GM18873 (cell line): ENCODE results near the gene SLC12A7.
"Not testable (repeated sequence)": the region's sequence is repeated elsewhere in the genome, so short reads cannot be mapped to it uniquely, and the experiment has no call there.

ENCODE experiments used
- ATAC-seq: cut with Tn5 transposase; IDR thresholded peaks from one replicate; pipeline ENCODE4 v1.9.1; 2021; ENCODE audit warnings: mild to moderate bottlenecking, moderate library complexity, moderate number of reproducible peaks; ENCODE audit not compliant: unreplicated experiment, low FRiP score

The SLC12A7 gene

DNA sequence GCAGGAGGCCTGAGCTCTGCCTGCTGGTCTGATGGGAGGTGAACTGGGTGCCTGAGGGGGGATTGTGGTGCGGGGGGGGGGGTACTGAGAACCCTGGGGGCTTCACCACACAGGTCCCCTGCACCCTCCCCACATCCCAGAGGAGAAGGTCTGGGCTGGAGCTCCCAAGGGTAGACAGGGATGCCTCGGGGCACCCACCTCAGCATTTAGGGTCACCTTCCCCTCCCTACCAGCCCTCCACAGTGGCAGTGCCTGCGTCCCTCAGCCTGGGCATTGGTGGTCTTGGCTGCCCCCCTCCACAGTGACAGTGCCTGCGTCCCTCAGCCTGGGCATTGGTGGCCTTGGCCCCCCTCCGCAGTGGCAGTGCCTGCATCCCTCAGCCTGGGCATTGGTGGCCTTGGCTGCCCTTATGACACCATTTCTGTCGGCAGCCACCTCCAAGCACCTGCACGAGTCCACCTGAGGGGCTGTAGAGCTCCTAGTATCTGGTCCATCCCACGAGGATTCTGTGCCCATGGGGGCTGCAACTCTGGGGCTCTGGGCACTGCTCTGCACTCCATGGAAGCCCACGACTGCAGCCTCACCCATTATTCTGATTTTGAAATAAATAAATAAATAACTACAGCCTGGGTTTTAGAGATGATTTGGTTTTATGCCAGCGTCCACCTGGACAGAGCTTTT lies 81.8 kb downstream of the SLC12A7 start:
- ATAC-seq = no peak

GRCh38 chr5:1029282-1029944 lies 82.5 kb downstream of the SLC12A7 start:
- ATAC-seq = no peak

DNA sequence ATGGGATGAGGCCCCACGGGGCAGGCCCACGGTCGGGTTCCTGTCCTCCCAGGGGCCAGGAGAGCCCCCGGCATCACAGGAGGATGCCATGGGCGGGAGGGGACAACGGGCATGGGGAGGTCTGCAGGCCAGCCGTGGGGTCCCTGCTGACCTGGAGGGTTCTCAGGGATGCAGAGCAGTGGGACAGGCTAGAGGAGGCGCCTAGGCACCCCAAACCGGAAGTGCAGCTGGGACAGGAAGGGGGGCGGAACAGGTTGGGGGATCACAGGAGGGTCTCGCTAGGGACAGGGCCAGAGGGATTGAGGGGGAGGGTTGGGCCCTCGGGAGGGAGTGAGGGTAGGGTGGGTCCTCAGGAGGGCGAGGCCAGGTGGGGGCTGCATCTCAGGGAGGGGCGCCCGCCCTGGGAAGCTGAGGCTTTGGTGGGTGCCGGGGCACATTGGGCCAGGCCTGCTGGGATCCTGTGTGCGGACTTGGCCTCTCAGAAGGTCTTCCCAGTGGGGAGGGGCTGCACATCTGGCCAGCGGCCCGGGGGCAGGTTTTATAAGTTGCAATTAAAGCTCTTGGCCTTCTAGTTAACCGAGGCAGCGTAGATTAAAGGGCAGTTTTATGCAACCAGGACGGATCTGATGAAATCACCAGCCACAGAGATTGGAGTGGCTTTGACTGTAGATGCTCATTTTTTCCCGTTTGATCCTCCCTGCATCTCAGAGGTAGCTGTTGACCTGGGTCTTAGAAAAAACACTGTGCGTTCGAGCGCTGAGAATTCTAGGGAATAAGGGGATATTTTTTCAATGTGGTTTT lies 83.2 kb downstream of the SLC12A7 start:
- no peak for ATAC-seq

DNA sequence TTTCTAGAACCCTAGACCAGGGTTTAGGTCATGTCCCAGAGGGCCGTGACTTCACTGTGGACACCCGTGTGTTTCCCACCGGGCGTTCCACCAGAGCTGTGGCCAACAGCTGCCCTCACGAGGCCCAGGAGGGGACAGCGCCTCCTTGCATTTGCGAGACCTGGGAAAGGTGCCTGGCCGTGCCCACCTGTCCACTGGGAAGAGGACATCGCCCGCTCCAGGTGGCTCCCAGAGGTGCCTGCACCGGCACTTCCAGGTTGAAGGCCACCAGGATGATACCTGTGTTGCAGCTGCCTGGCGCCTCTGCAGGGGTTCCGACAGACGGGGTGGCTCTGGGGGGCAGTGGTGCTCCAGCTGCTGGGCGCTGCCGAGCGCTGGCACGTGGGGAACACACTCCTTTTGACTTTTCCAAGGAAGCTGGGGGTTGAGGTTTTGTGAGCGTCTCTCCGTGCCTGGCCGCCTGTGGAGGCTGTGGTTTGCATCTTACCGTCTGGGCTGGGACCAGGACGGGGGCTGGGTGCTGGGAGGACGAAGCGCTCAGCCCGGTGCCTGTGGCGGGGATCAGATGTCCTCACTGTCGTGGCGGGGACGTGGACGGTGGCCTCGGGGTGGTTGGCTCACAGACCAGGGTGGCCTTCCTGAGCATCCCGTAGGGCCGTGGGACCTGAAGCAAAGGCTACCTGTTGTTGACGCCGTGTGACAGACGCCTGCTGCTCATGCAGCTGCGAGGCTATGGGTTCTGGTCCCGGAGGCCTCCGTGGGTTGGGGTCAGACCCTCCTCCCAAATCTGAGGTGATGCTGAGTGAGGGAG lies 84.0 kb downstream of the SLC12A7 start:
- no peak for ATAC-seq

DNA sequence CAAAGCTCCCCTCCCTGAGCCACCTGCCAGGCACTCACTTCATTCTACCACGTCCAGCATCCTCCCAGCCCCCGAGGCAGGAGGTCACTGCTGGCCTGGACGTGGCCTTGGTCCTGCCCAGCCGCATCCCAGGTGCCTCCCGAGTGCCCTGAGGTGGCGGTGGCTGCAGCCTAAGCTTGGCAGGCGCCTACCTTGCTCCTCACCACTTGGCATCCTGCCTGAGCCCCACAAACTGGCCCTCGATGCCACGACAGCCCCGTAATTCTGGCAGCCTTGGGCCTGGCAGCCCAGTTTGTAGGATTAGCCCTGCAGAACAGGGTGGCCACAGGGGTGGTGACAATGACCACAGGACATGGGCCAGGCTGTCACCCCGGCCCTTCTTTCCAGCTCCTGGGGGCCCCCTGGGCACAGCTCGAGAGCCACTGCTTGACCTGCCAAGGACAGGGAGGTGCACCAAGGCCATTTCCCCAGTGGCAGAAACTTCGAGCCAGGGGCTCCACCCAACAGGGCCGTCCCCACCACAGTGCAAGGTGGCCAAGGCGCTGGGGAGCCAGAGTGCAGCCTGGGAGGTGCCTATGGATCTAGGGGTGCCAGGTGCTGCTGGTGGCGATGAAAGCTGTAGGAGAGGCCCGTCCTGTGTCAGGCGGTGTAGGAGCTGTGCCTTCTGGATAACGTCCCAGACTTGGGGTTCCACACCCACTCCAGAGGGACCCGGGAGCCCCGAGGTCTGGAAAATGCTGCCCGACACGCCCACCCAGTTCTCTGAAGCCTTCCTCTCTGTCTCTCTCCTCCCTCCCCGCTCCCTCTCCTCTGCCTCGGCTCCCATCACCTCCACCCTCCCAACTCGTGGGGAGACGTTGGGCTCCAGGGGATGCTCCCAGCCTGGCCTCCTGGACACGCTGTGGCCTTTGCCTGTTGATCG lies 84.9 kb downstream of the SLC12A7 start:
- no peak for ATAC-seq

- ATAC-seq = not testable (repeated sequence)
Observed at GRCh38 chr5:1021969-1022336, 89.9 kb downstream of the SLC12A7 start.

DNA sequence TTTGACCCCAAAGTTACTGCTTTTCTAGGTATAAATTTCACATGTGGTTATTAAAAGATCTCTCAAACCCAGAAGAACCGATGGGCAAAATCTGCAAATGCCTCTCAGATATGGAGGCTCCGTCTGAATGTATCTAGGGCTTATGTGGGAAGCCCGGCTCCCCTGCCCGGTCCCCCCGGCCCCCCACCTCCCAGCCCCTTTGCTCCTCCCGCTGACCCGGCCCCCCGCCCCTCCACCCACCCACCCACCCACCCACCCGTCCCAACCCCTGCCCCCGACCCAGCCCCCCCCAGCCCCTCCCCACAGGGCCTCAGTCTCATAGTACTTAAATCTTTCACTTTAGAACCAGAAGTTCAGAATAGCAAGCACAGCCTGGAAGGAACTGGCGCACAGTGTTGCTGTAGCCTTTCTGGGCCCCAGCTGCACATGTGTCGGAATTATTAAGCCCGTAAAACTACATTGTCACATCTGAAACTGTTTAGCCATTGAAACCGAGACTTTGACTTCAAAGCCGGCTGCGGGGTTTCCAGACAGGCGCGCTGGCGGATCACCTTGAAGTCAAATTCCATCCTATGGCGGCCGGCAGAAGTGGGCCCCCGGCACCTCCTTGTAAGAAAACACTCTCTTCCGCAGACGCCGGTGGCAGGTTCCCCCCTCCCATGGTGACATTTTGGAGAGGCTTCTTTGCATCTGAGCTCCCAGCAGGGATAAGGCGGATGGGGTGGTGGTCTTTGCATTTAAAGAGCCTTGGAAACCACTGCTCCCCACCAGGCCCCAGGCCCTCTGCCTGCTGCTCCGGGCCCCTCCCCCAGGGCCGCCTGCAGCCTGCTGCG lies 90.5 kb downstream of the SLC12A7 start:
- ATAC-seq = no peak

DNA sequence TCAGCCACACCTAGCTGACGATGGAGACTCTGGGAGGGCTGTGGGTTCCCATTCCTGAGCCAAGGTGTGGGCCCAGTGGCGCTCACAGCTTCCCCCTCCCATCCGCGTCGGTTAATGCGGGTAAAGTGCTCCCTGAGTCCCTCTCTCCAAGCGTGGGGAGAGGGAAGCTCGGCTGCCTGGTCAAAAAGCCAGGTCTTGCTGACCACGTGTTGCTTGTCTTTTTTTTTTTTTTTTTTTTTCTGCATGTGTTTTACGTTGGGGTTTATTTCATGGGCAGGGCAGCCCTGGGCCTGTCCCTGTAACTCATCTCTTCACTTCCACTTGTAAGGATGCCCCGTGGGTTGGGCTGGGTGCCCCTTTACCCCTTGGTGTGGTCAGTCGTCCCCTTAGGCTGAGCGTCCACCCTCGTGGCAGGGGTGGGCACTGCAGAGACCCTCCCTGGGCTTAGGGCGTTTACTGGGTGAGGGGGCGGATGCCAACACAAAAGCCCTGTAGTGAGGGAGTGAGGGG lies 91.4 kb downstream of the SLC12A7 start:
- ATAC-seq = no peak

DNA sequence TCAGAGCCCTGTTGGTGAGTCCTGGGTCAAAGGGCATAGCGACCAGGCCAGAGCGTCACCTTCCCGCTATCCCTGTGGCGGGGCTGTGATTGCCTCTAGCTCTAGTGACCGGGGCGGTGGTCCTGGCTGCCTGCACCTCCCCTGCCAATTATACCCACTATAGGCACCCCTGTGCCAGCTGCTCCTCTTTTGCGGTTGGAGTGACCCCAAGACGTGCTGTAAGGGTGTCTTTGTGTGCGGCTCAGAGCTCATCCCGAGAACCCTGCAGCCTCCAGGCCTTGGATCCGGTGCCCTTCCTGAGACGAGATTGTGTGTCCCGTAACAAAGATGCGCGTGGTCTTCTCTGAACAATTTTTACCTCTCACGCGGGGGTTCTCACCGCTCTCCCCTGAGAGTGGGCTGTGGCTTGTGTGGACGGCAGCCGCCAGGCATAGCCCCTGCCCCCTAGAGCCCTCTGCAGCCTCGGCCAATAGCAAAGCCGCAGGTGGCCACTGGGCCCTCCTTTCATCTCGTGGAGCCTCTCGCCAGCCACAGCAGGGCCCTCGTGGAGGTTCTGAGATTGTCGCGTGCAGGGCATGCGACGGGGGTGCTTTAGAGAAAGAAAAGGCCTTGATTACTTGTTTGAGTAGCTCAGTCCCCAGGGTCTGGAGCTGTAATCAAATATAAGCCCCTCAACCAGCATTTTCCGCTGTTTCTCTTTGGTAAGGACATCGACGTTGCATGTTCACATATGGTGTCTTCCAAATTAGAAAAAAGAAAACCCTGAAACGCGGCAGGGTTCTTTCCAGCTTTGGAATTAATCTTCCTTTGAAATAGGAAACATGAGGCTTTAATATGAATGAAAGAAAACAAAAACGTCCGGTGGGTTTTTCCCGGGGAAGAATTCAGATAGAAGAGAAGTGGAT lies 92.6 kb downstream of the SLC12A7 start:
- ATAC-seq = no peak

- ATAC-seq = no peak
Observed at GRCh38 chr5:1018596-1018995, 93.3 kb downstream of the SLC12A7 start.

GRCh38 chr5:1017691-1018455 lies 94.0 kb downstream of the SLC12A7 start:
- ATAC-seq = no peak

- no peak for ATAC-seq
Observed at GRCh38 chr5:1017056-1017455, 94.8 kb downstream of the SLC12A7 start.

DNA sequence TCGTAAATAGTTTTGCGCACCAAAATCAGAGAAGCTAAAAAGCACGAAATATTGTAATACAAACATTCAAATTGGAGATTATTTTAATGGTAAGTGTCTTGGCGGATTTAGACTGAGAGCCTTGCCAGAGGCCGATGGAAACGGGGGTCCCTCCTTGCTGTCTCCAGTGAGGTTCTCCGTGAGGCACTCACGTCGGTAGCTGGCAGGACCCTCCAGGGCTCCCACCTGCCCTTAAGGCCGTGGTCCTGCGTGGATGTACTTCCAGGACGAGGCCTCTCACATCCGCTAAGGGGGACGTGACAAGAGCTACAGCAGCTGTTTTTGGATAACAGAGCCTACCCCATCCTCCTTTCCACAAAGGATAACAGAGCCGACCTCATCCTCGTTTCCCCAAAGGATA lies 95.4 kb downstream of the SLC12A7 start:
- ATAC-seq = no peak

DNA sequence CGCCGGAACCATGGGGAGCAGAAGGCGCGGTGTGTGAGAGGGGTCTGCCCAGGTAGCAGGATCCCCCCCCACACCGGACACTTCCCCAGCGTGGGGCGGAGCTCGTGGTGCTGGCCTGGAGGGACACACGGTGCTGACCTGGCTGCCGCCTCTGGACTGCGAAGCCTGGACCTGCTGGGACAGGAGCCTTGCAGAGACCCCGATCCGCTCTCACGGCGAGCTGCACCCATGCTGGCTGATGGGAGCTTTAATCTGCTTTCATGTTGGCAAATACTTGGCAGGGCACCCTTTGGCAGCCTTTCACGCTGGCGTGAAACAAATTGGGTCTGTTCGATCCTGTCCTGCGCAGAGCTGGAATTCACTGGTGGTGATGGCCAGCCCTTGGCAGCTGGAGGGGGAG lies 95.8 kb downstream of the SLC12A7 start:
- no peak for ATAC-seq

- no peak for ATAC-seq
Observed at GRCh38 chr5:1015507-1015906, 96.4 kb downstream of the SLC12A7 start.

- ATAC-seq = no peak
Observed at GRCh38 chr5:1014781-1015221, 97.1 kb downstream of the SLC12A7 start.

DNA sequence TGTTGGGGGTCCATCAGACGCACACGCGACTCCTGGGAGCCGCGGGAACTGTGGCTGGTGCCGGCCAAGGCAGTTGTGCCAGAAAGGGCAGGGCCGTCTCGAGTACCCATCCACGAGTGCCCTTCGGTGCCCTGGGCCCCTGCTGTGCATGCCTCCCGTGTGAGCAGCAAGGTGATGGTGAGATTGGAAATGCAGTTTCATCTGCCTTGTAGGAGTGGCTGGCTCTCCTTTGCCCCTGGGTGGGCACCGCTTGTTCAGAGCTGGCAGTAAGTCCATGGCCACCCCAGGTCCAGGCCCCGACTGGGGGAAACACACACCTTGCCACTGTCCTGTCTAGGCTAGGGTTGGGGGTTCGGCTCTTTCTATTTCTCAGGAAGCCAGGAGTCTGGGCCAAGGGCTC lies 97.5 kb downstream of the SLC12A7 start:
- ATAC-seq = no peak
